Calu3 (cell line): Measurements from ENCODE around the gene KCNJ14. TPM values are rescaled to one million over a fixed set of nuclear protein-coding genes. Genes with fewer than 3 reads are reported as not detected.
A peak's percentile ranks its signal among the peaks of the same experiment; 100 is the strongest.

ENCODE experiments used
- BruUV-seq: library from RNA; stranded (reverse); fragments of 400-500 nt; replicated peaks from 2 replicates; lab custom pipeline; 2021; lab: Mats Ljungman, UMichigan
- CTCF ChIA-PET: fragments of 300-600 bp; sonication (Branson Sonifier 250); formaldehyde crosslinking; loops from one replicate; lab custom pipeline; 2022; ENCODE audit warnings: antibody characterized with exemption; lab: Charles Lee
- DNase-seq: peaks from one replicate; pipeline ENCODE4 v3.0.0; 2022
- H3K27ac Mint-ChIP-seq: one replicate; pipeline ENCODE4 v1.8.0; 2022; ENCODE audit warnings: mixed read lengths; ENCODE audit not compliant: unreplicated experiment
- H3K27me3 Mint-ChIP-seq: one replicate; pipeline ENCODE4 v1.8.0; 2022; ENCODE audit warnings: mixed read lengths; ENCODE audit not compliant: unreplicated experiment
- H3K36me3 Mint-ChIP-seq: one replicate; pipeline ENCODE4 v1.8.0; 2022; ENCODE audit warnings: mild to moderate bottlenecking, moderate library complexity, mixed read lengths; ENCODE audit not compliant: insufficient read depth, unreplicated experiment
- H3K4me1 Mint-ChIP-seq: one replicate; pipeline ENCODE4 v1.8.0; 2022; ENCODE audit warnings: mild to moderate bottlenecking, low read depth, mixed read lengths; ENCODE audit not compliant: unreplicated experiment
- H3K4me3 Mint-ChIP-seq: one replicate; pipeline ENCODE4 v1.8.0; 2022; ENCODE audit warnings: mild to moderate bottlenecking, low read depth, moderate library complexity, mixed read lengths; ENCODE audit not compliant: unreplicated experiment
- H3K9me3 Mint-ChIP-seq: one replicate; pipeline ENCODE4 v1.8.0; 2022; ENCODE audit warnings: low read depth, mixed read lengths; ENCODE audit not compliant: unreplicated experiment
- CTCF ChIP-seq: fragments of 200-600 bp; IDR thresholded peaks from one replicate; pipeline ENCODE4 v1.8.0; 2022; ENCODE audit warnings: antibody characterized with exemption; ENCODE audit not compliant: unreplicated experiment
- intact Hi-C: fragments of 100-400 bp; cut with micrococcal nuclease; formaldehyde crosslinking; loops from one replicate; pipeline ENCODE4 v1.10.0; 2022; ENCODE audit not compliant: unreplicated experiment
- total RNA-seq: library from RNA; stranded (reverse); gene quantifications from 2 replicates; pipeline ENCODE4 v1.2.3, GENCODE V29; 2022

Gene KCNJ14
- total RNA-seq, 1 experiment from 2014 or later: 9.9 TPM

DNA sequence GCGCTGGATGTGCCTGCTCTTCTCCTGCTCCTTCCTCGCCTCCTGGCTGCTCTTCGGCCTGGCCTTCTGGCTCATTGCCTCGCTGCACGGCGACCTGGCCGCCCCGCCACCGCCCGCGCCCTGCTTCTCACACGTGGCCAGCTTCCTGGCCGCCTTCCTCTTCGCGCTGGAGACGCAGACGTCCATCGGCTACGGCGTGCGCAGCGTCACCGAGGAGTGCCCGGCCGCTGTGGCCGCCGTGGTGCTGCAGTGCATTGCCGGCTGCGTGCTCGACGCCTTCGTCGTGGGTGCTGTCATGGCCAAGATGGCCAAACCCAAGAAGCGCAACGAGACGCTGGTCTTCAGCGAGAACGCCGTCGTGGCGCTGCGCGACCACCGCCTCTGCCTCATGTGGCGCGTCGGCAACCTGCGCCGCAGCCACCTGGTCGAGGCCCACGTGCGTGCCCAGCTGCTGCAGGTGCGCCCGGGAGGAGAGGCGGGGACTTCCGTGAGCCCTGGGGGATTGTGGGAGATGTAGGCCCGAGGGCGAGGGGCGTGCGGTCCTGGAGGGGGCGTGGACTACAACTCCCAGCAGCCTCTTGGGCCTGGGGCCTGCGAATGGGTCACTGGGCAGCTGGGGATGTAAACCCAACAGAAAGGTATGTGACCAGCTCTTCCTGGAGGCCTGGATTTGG is 6.7 kb downstream of the KCNJ14 start:
- Mint-ChIP-seq H3K27ac (no peak overlapping the region), H3K9me3 (no peaks in the 10 kb centered on the region), H3K4me3 (no peak overlapping the region), H3K36me3 (peaks cover 57% of the 10 kb centered on the region), H3K4me1 (no peaks in the 10 kb centered on the region), H3K27me3 (no peaks in the 10 kb centered on the region)
- CTCF ChIA-PET: interaction anchor here (0.5 to 1.5 kb wide), 2 partner anchors 18 to 122 kb away, joined by 3 read pairs; no protein-coding TSS in a partner anchor
- no TSS peak for BruUV-seq
- TF ChIP-seq CTCF: no peak
- DNase-seq: no peak
- intact Hi-C loops: no loop called here

- H3K4me1 Mint-ChIP-seq: no peaks in the 10 kb centered on the region
- no peaks in the 10 kb centered on the region for H3K9me3 Mint-ChIP-seq
- H3K27me3 Mint-ChIP-seq: no peaks in the 10 kb centered on the region
- H3K27ac Mint-ChIP-seq: no peak overlapping the region
- intact Hi-C loops: no loop called here
- TF ChIP-seq CTCF: no peak
- BruUV-seq: no TSS peak
- CTCF ChIA-PET: interaction anchor here (0.7 kb wide), 1 partner anchor 123 kb away, joined by 3 read pairs; no protein-coding TSS in a partner anchor
- H3K36me3 Mint-ChIP-seq: peaks cover 65% of the 10 kb centered on the region
- DNase-seq: no peak
- H3K4me3 Mint-ChIP-seq: no peak overlapping the region
Observed at GRCh38 chr19:48465215-48465614, 9.8 kb downstream of the KCNJ14 start.

GRCh38 chr19:48466561-48467325 is 11.4 kb downstream of the KCNJ14 start:
- DNase-seq: no peak
- Mint-ChIP-seq H3K9me3 (no peaks in the 10 kb centered on the region), H3K36me3 (peaks cover 73% of the 10 kb centered on the region), H3K27ac (peak overlapping the region; percentile 38), H3K27me3 (no peaks in the 10 kb centered on the region), H3K4me3 (no peak overlapping the region), H3K4me1 (peaks cover under 1% of the 10 kb centered on the region)
- no TSS peak for BruUV-seq
- no peak for TF ChIP-seq CTCF
- intact Hi-C loops: no loop called here
- CTCF ChIA-PET: interaction anchor here (0.7 kb wide), 2 partner anchors 19 to 319 kb away, joined by 3 read pairs; no protein-coding TSS in a partner anchor

DNA sequence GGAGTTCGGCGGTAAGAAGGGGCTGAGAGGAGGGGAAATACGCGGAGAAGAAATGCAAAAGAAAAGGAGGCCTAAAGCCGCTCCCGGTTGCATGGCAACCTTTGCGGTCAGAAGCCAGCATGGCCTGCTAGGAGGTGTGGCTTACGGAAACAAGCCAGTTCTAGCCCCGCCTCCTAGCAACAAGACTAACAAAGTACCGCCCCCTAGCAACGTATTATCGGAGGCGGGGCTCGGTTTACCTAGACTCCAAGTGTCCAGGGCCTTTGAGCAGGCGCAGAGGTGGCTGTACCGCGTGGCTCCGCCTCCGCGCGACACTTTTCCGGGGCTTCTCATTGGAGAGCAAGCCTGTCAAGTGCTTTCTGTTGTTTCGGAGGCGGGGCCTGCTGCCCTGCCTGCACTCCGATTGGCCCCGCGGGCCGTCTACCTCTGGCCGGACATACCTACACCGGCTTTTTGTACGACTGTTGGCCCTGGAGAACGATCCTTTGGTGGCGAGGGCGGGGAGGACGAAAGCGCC is 13.5 kb downstream of the KCNJ14 start:
- H3K4me3 Mint-ChIP-seq: peak overlapping the region; percentile 80
- no TSS peak for BruUV-seq
- no peaks in the 10 kb centered on the region for H3K9me3 Mint-ChIP-seq
- H3K27me3 Mint-ChIP-seq: no peaks in the 10 kb centered on the region
- TF ChIP-seq CTCF: no peak
- H3K27ac Mint-ChIP-seq: peak overlapping the region; percentile 98
- peak; percentile 99 for DNase-seq
- H3K36me3 Mint-ChIP-seq: peaks cover 79% of the 10 kb centered on the region
- intact Hi-C loops: no loop called here
- H3K4me1 Mint-ChIP-seq: peaks cover 11% of the 10 kb centered on the region
- CTCF ChIA-PET: no interaction called here
